OCI-LY1 (cell line): ENCODE results near the gene SNHG17.
A peak's percentile ranks its signal among the peaks of the same experiment; 100 is the strongest.

Experiments
- CTCF ChIP-seq: fragments of 200-600 bp; sonication (generic), shearing (Covaris generic); IDR thresholded peaks from 2 replicates; pipeline ENCODE4 v1.5.1; 2017; ENCODE audit warnings: mild to moderate bottlenecking, antibody characterized with exemption, low read length, moderate library complexity, mixed read lengths
- EZH2 ChIP-seq: fragments of 200-600 bp; sonication (generic), shearing (Covaris generic); IDR thresholded peaks from 2 replicates; pipeline ENCODE4 v1.8.0; 2017; ENCODE audit warnings: borderline replicate concordance, mixed run types, mild to moderate bottlenecking, antibody characterized with exemption, low read length, moderate library complexity, mixed read lengths

GRCh38 chr20:38446441-38447209 lies 11.5 kb upstream of the SNHG17 start:
- TF ChIP-seq CTCF (peak; percentile 88), EZH2 (no peak)
